Activated CD8-positive, alpha-beta memory T cell treated with anti-CD3 and anti-CD28 coated beads, Interleukin-2, amount 10 ng/mL, durations not matched to agents 7 days and 5 days (primary cell): ENCODE measurements around the gene RXFP1. TPM values are rescaled to one million over a fixed set of nuclear protein-coding genes. Genes with fewer than 3 reads are reported as not detected.
"Not testable (repeated sequence)": the region's sequence is repeated elsewhere in the genome, so short reads cannot be mapped to it uniquely, and the experiment has no call there.

Experiments
- ATAC-seq: fragments of 150-1000 bp; cut with Tn5 transposase; one replicate; pipeline ENCODE4 v1.10.0; 2021; ENCODE audit warnings: moderate library complexity
- CTCF ChIA-PET: fragments of 350-600 bp; sonication (Branson Sonifier 250); formaldehyde crosslinking; loops from one replicate; lab custom pipeline; 2021; ENCODE audit warnings: antibody characterized with exemption; lab: Charles Lee
- DNase-seq: peaks from one replicate; pipeline ENCODE4 v3.0.0-alpha.2; 2020
- H3K27ac Mint-ChIP-seq: one replicate; pipeline ENCODE4 v1.8.0; 2021; ENCODE audit warnings: mild to moderate bottlenecking, mixed read lengths
- H3K27me3 Mint-ChIP-seq: one replicate; pipeline ENCODE4 v1.8.0; 2021; ENCODE audit warnings: mixed read lengths
- H3K36me3 Mint-ChIP-seq: one replicate; pipeline ENCODE4 v1.8.0; 2021; ENCODE audit warnings: mild to moderate bottlenecking, mixed read lengths
- H3K4me1 Mint-ChIP-seq: one replicate; pipeline ENCODE4 v1.8.0; 2021; ENCODE audit warnings: mixed read lengths
- H3K4me3 Mint-ChIP-seq: one replicate; pipeline ENCODE4 v1.8.0; 2021; ENCODE audit warnings: mild to moderate bottlenecking, moderate library complexity, mixed read lengths
- H3K9me3 Mint-ChIP-seq: one replicate; pipeline ENCODE4 v1.8.0; 2022; ENCODE audit warnings: low read depth, mixed read lengths
- total RNA-seq, 2 experiments: library from RNA; stranded (reverse); gene quantifications; one replicate each; pipeline ENCODE4 v1.2.3, GENCODE V29; 2021

RXFP1 gene
- total RNA-seq, 2 experiments from 2014 or later: not detected

DNA sequence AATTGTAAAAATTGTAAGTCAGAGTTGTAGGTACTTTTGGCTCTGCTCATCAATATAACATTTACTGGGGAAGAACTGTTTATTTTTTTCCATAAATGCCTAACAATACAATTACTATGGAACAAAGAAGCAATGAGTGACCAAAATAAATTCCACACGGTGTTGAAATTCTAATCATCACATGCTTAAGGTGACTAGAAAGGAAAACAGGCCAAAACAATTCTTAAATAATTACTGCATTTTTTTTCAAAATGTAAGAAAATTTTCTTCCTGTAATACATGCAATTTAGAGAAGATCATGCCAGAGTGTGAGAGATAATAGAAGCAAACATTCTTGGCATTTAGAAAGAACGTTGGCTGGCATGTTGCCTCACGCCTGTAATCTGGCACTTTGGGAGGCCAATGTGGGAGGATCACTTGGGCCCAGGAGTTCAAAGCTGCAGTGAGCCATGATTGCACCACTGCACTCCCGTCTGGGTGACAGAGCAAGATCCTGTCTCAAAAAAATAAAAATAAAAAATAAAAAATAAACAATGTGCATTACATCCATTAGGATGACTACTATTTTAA, 127.5 kb downstream of the RXFP1 start:
- Mint-ChIP-seq H3K4me1 (peaks cover 5% of the 10 kb centered on the region), H3K4me3 (no peak overlapping the region), H3K9me3 (no peaks in the 10 kb centered on the region), H3K36me3 (no peaks in the 10 kb centered on the region), H3K27me3 (peaks cover 10% of the 10 kb centered on the region), H3K27ac (no peak overlapping the region)
- CTCF ChIA-PET: no interaction called here
- ATAC-seq: no peak
- DNase-seq: no peak

DNA sequence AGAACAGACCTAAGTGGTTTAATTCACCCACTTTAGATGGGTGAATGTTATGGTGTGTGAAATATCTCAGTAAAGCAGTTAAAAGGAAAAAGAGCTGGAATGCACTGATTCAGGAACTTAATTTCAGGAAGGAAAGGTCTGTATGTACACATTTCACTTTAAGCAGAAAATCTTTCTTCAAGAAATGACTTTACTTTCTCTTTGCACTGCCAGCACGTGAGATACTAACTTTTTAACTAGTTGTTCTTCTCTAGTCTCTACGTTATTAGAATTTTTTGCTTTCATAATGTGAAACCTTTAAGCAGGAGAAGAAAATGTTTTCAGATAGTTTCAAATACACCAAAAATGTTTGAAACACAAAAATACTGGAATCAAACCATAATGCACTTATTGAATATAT, 131.2 kb downstream of the RXFP1 start:
- ATAC-seq (peak; percentile 20), DNase-seq (no peak)
- peaks cover 2% of the 10 kb centered on the region for H3K27me3 Mint-ChIP-seq
- H3K4me3 Mint-ChIP-seq: peak overlapping the region; percentile 42
- peaks cover 5% of the 10 kb centered on the region for H3K4me1 Mint-ChIP-seq
- no peaks in the 10 kb centered on the region for H3K9me3 Mint-ChIP-seq
- CTCF ChIA-PET: no interaction called here
- no peaks in the 10 kb centered on the region for H3K36me3 Mint-ChIP-seq
- H3K27ac Mint-ChIP-seq: no peak overlapping the region

DNA sequence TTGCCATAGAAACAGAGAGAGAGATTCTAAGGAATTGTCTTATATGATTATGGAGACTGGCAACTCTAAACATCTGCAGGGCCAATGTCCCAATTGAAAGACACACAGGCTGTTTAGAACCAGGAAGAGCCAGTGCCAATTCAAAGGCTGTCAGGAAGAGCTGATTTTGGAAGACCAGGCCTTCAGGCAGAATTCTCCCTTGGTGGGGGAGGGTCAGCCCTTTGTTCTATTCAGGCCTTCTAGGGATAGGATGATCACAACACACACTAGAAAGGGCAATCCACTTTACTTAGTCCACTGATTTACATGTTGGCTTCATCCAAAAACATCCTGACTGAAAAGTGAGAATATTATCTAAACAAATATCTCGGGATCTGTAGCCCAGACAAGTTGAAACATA, 134.8 kb downstream of the RXFP1 start:
- DNase-seq (no peak), ATAC-seq (no peak)
- CTCF ChIA-PET: no interaction called here
- H3K4me3 Mint-ChIP-seq: no peak overlapping the region
- H3K36me3 Mint-ChIP-seq: no peaks in the 10 kb centered on the region
- no peaks in the 10 kb centered on the region for H3K9me3 Mint-ChIP-seq
- H3K27ac Mint-ChIP-seq: no peak overlapping the region
- no peaks in the 10 kb centered on the region for H3K27me3 Mint-ChIP-seq
- peaks cover 5% of the 10 kb centered on the region for H3K4me1 Mint-ChIP-seq

DNA sequence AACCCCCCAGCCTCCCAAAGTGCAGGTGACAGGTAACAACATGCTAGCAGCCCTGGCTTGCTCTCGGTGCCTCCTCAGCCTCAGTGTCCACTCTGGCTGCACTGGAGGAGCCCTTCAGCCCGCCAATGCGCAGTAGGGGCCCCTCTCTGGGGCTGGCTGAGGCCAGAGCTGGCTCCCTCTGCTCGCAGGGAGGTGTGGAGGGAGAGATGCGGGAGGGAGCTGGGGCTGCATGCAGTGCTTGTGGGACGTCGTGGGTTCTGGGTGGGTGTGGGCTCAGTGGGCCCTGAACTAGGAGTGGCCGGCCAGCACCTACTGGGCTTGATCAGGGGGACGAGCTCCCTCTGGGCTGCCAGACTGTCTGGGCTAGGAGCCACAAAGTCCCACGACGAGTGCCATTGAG, 135.6 kb downstream of the RXFP1 start:
- Mint-ChIP-seq H3K36me3 (no peaks in the 10 kb centered on the region), H3K27me3 (no peaks in the 10 kb centered on the region), H3K4me3 (no peak overlapping the region), H3K4me1 (peaks cover 5% of the 10 kb centered on the region), H3K9me3 (no peaks in the 10 kb centered on the region), H3K27ac (no peak overlapping the region)
- CTCF ChIA-PET: no interaction called here
- DNase-seq (no peak), ATAC-seq (no peak)

DNA sequence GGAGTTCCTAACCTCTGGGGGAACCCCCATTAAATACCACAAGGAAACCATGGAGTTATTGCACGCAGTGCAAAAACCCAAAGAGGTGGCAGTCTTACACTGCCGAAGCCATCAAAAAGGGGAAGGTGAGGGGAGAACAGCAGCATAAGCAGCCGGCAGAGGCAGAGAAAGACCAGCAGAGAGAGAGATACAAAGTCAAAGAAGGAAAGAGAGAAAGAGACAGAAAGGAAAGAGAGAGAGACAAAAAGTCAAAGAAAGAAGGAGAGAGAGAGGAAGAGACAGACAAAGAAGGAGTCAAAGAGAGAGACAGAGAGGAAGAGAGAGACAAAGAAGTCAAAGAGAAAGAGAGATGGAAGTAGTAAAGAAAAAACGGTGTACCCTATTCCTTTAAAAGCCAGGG, 141.6 kb downstream of the RXFP1 start:
- H3K4me1 Mint-ChIP-seq, H3K9me3 Mint-ChIP-seq, CTCF ChIA-PET, H3K4me3 Mint-ChIP-seq, DNase-seq, ATAC-seq, H3K27ac Mint-ChIP-seq, H3K27me3 Mint-ChIP-seq: not testable (repeated sequence)
- peaks cover 19% of the 10 kb centered on the region for H3K36me3 Mint-ChIP-seq

DNA sequence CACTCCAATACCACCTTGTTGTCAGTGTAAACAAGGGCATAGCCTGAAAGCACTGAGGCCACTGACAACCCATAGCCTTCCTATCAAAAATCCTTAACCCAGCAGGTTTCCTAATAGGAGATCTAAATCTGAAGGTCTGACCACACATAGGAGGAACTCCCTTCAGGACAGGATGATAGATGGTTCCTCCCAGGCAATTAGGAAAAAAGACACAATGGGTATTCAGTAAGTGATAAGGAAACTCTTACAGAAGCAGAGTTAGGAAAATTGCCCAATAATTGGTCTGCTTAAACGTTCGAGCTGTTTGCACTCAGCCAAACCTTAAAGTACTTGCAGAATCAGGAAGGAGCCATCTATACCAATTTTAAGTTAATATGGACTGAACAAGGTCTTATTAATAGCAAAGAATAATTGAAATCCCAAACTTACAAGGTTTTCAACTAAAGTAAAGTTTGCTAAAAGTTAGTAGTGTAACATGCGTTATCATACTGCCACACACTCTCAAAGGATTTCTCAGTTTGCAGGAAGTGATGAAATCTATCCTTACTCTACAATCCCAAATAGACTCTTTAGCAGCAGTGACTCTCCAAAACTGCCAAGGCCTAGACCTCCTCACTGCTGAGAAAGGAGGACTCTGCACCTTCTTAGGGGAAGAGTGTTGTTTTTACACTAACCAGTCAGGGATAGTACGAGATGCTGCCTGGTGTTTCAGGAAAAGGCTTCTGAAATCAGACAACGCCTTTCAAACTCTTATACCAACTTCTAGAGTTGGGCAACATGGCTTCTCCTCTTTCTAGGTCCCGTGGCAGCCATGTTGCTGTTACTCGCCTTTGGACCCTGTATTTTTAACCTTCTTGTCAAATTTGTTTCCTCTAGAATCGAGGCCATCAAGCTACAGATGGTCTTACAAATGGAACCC, 142.3 kb downstream of the RXFP1 start:
- H3K4me3 Mint-ChIP-seq, H3K4me1 Mint-ChIP-seq, H3K27me3 Mint-ChIP-seq, H3K9me3 Mint-ChIP-seq, CTCF ChIA-PET, H3K27ac Mint-ChIP-seq, ATAC-seq, DNase-seq: not testable (repeated sequence)
- H3K36me3 Mint-ChIP-seq: peaks cover 21% of the 10 kb centered on the region

DNA sequence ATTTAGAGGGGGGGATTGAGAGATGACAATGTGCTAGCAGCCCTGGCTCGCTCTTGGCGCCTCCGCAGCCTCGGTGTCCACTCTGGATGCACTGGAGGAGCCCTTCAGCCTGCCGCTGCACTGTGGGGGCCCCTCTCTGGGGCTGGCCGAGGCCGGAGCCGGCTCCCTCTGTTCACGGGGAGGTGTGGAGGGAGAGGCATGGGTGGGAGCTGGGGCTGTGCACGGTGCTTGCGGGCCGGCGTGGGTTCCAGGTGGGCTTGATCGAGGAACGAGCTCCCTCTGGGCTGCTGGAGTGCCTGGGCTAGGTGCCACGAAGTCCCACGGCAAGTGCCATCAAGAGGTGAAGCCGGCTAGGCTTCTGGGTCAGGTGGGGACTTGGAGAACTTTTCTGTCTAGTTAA, 143.1 kb downstream of the RXFP1 start:
- CTCF ChIA-PET: interaction anchor here (1.2 kb wide), 1 partner anchor 10 kb away, joined by 3 read pairs; no protein-coding TSS in a partner anchor
- ATAC-seq (no peak), DNase-seq (no peak)
- no peak overlapping the region for H3K27ac Mint-ChIP-seq
- H3K4me3 Mint-ChIP-seq: no peak overlapping the region
- H3K4me1 Mint-ChIP-seq: peaks cover 12% of the 10 kb centered on the region
- H3K27me3 Mint-ChIP-seq: no peaks in the 10 kb centered on the region
- H3K9me3 Mint-ChIP-seq: no peaks in the 10 kb centered on the region
- peaks cover 25% of the 10 kb centered on the region for H3K36me3 Mint-ChIP-seq

DNA sequence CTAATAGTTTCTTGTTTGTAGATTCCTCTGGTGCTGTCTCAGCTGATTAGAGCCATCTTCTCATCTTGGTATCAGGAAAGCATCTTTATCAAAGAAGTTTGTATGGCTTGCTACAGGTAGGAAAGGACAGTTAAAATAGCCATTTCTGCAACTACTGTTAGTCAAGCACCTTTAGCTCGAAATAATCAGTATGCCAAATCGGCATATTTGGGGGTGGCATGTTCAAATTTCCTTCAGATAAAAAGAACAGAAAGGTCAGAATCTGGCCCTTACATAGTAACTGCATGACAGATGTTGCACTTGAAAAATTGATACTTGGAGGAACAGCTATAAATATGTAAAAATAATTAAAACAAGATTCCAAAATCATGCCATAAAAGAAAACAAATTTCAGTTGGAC, 145.2 kb downstream of the RXFP1 start:
- ATAC-seq (no peak), DNase-seq (no peak)
- Mint-ChIP-seq H3K36me3 (peaks cover 25% of the 10 kb centered on the region), H3K4me1 (peaks cover 22% of the 10 kb centered on the region), H3K4me3 (no peak overlapping the region), H3K27ac (no peak overlapping the region), H3K27me3 (no peaks in the 10 kb centered on the region), H3K9me3 (no peaks in the 10 kb centered on the region)
- CTCF ChIA-PET: interaction anchor here (0.7 kb wide), 1 partner anchor 13 kb away, joined by 3 read pairs; no protein-coding TSS in a partner anchor

DNA sequence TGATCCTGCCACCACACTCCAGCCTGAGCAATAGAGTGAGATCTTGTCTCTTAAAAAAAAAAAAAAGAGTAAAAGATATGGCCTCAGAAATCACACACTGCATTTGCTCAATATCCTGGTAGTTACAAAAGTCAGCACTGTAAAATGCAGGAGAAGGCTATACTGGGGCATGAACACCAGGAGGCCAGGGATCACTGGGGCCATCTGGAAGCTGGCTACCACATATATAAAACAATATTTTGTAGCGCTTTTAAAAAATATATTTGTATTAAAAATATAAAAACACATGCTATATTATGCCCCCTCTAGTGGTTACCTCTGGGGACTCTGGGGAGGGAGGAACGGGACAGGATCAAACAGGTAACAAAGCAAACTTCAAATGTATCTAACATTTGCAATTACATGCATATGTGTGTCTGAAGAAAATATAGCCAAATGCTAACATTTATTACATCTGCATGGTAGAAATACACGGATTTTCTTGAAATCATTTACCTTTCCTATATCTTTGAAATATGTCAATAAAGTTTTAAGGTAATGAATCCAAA, 146.0 kb downstream of the RXFP1 start:
- ATAC-seq: no peak
- Mint-ChIP-seq H3K36me3 (peaks cover 25% of the 10 kb centered on the region), H3K4me1 (peaks cover 27% of the 10 kb centered on the region), H3K9me3 (no peaks in the 10 kb centered on the region), H3K4me3 (no peak overlapping the region), H3K27me3 (no peaks in the 10 kb centered on the region), H3K27ac (no peak overlapping the region)
- no peak for DNase-seq
- CTCF ChIA-PET: interaction anchor here (0.7 kb wide), 1 partner anchor 14 kb away, joined by 3 read pairs; no protein-coding TSS in a partner anchor

DNA sequence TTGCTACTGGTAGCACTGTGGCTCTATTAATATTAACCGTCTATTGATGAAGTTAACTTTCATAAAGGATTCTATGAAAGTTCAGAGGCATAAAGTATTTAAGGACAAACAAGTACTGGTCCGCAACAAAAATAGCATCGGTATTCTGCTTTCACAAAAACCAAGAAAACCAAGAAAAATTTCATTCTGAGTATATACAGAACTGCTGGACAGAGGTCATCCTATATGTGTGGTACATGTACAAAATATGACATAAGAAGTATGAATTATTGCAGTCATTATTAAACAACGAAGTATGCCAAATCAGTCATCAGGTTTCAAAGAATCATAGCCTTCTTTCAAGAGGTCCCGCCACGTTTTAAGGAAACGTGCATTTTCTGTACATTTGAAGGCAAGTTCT, 147.6 kb downstream of the RXFP1 start:
- Mint-ChIP-seq H3K36me3 (peaks cover 23% of the 10 kb centered on the region), H3K27ac (no peak overlapping the region), H3K9me3 (no peaks in the 10 kb centered on the region), H3K4me1 (peaks cover 31% of the 10 kb centered on the region), H3K27me3 (no peaks in the 10 kb centered on the region), H3K4me3 (no peak overlapping the region)
- CTCF ChIA-PET: interaction anchor here (1.0 kb wide), 1 partner anchor 410 kb away, joined by 3 read pairs; no protein-coding TSS in a partner anchor
- ATAC-seq: no peak
- no peak for DNase-seq

DNA sequence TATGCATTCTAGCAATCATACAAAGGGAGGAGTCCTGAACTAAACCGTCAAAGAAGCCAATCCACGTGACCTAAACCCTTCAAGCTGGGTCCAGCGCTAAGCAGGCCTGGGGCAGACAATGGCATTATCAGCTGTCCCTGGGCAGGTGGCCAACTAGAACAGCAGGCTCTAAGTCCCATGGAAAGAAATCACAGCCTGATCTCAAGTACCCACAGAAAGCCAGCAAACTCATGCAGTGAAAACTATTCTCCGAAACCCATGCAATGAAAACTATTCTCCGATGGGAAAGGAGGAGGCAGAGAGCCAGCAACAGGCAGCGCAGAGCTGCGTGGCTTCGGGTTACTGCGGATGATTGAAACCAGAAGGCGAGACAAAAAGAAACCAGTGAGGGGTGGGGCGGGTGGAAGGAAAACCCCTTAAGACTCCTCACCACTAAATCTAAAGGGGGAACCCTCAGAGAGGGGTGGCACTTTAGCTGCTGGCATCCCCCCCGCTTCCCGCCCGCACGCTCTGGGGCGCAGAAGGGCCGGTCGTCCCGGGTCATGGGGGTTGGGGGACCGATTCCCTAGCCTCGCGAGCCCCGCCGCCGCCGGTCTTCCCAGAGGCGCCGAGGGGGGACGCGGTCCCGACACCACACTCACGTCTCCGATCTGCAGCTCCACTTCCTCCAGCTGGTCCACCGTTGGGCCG, 149.4 kb downstream of the RXFP1 start:
- Mint-ChIP-seq H3K9me3 (no peaks in the 10 kb centered on the region), H3K4me3 (peak overlapping the region; percentile 95), H3K27me3 (no peaks in the 10 kb centered on the region), H3K27ac (peak overlapping the region; percentile 94), H3K36me3 (peaks cover 17% of the 10 kb centered on the region), H3K4me1 (peaks cover 31% of the 10 kb centered on the region)
- CTCF ChIA-PET: interaction anchor here (1.0 to 2.1 kb wide), 6 partner anchors 51 to 532 kb away, joined by 3 to 6 read pairs (median 4); partner anchors contain the start of gene PPID
- DNase-seq (peak; percentile 75), ATAC-seq (peak; percentile 5)

DNA sequence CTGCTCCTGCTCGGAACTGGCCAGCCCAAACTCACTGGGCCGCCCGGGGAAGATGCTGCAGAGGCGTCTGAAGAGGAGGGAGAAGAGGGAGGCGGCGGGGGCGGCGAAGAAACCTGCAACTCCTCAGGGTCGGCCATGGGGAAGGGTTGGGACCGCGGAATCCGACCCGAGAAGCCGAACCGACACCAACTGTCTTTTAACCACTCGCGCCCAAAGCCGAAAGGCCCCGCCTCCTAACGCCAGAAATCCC, 149.9 kb downstream of the RXFP1 start, which contains the start of gene C4orf46:
TSS of gene C4orf46 (minus strand) at position 223 of the 250 bp plus-strand sequence. CDS start at position 137, 86 bp downstream.
- H3K4me1 Mint-ChIP-seq: peaks cover 31% of the 10 kb centered on the region
- DNase-seq (no peak), ATAC-seq (no peak)
- H3K4me3 Mint-ChIP-seq: peak within 1 kb of the TSS; percentile 95
- no peaks in the 10 kb centered on the region for H3K27me3 Mint-ChIP-seq
- CTCF ChIA-PET: interaction anchor here (1.0 to 2.1 kb wide), 3 partner anchors 52 to 180 kb away, joined by 4 to 6 read pairs (median 4); partner anchors contain the start of gene PPID
- no peaks in the 10 kb centered on the region for H3K9me3 Mint-ChIP-seq
- H3K27ac Mint-ChIP-seq: peak within 1 kb of the TSS; percentile 94
- peaks cover 14% of the 10 kb centered on the region for H3K36me3 Mint-ChIP-seq
